ENCODE measurements around the gene MED31. TPM values are rescaled to one million over a fixed set of nuclear protein-coding genes. Genes with fewer than 3 reads are reported as not detected.

MED31 gene
- total RNA-seq, 1 donor from 2014 or later = 12.9 TPM

DNA sequence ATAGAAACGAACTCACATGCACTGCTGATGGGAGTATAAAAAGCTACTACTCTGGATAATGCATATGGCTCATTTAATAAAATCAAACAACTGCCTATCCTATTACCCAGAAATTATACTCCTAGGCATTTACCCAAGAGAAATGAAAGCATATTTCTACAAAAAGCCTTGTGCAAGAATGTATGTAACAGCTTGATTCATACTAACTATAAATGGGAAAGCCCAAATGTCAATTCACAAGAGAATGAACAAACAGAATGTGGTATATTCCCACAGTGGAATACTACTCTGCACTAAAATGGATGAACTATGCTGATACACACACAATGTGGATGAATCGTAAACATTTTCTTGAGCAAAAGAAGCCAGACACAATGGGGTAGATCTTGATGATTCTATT, 49.3 kb downstream of the MED31 start:
- H3K27ac Mint-ChIP-seq (ENCODE audit: unreplicated experiment) = no peak overlapping the region
- H3K9me3 Mint-ChIP-seq (ENCODE audit: low read depth) = no peaks in the 10 kb centered on the region
- H3K4me1 Mint-ChIP-seq (ENCODE audit: low read depth) = peaks cover 30% of the 10 kb centered on the region
- no peaks in the 10 kb centered on the region for H3K27me3 Mint-ChIP-seq (ENCODE audit: low read depth)
- TF ChIP-seq, protein P1, sequence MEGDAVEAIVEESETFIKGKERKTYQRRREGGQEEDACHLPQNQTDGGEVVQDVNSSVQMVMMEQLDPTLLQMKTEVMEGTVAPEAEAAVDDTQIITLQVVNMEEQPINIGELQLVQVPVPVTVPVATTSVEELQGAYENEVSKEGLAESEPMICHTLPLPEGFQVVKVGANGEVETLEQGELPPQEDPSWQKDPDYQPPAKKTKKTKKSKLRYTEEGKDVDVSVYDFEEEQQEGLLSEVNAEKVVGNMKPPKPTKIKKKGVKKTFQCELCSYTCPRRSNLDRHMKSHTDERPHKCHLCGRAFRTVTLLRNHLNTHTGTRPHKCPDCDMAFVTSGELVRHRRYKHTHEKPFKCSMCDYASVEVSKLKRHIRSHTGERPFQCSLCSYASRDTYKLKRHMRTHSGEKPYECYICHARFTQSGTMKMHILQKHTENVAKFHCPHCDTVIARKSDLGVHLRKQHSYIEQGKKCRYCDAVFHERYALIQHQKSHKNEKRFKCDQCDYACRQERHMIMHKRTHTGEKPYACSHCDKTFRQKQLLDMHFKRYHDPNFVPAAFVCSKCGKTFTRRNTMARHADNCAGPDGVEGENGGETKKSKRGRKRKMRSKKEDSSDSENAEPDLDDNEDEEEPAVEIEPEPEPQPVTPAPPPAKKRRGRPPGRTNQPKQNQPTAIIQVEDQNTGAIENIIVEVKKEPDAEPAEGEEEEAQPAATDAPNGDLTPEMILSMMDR (IDR thresholded peaks at IDR 0.05) = no peak
- DNase-seq (ENCODE audit: low spot score) = no peak
- no peak overlapping the region for H3K4me3 Mint-ChIP-seq (ENCODE audit: unreplicated experiment)
- peaks cover 28% of the 10 kb centered on the region for H3K36me3 Mint-ChIP-seq (ENCODE audit: low read depth)

DNA sequence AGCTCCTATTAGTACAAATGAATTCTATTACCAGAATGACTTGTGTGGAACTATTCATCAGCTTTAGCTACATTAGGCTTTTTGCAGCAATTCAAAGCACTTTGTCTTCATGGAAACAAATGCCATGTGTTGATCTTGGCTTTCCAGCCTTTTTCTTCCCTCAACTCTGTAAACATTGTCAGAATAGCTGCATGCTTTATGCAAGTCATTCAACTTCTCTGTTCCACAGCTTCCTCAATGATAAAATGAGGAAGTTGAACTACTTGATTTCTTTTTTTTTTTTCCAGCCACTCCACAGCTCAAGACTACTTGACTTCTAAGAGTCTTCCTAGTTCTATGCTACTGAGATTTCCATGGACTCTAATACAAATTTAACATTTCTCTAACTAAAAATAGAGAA, 52.0 kb downstream of the MED31 start:
- peak overlapping the region; percentile 63 for H3K27ac Mint-ChIP-seq (ENCODE audit: unreplicated experiment)
- H3K36me3 Mint-ChIP-seq (ENCODE audit: low read depth) = peaks cover 22% of the 10 kb centered on the region
- no peak overlapping the region for H3K4me3 Mint-ChIP-seq (ENCODE audit: unreplicated experiment)
- no peak for DNase-seq (ENCODE audit: low spot score)
- TF ChIP-seq, protein P1 (IDR thresholded peaks at IDR 0.05) = no peak
- no peaks in the 10 kb centered on the region for H3K27me3 Mint-ChIP-seq (ENCODE audit: low read depth)
- H3K9me3 Mint-ChIP-seq (ENCODE audit: low read depth) = no peaks in the 10 kb centered on the region
- H3K4me1 Mint-ChIP-seq (ENCODE audit: low read depth) = peaks cover 28% of the 10 kb centered on the region

DNA sequence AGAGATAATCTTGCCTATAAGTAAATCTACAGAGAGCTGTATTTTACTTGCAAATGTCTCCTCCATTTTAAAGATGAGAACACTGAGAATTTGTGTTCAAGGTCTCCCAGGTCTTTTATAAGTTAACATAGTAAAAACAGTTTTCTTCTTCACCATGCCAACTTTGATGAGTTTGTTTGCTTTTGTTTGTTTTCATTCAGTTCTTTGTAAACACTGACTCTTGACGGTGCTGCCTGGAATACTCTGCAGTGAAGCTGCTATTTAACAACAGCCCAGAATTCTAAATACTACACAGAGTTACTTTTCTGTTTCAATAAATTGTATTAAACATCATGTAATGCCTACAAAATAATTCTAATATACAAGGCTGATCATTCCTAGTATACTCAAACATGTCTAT, 53.7 kb downstream of the MED31 start:
- Mint-ChIP-seq H3K27ac (ENCODE audit: unreplicated experiment) (no peak overlapping the region), H3K36me3 (ENCODE audit: low read depth) (peaks cover 29% of the 10 kb centered on the region), H3K9me3 (ENCODE audit: low read depth) (no peaks in the 10 kb centered on the region), H3K27me3 (ENCODE audit: low read depth) (no peaks in the 10 kb centered on the region), H3K4me1 (ENCODE audit: low read depth) (peaks cover 11% of the 10 kb centered on the region), H3K4me3 (ENCODE audit: unreplicated experiment) (no peak overlapping the region)
- TF ChIP-seq, protein P1 (IDR thresholded peaks at IDR 0.05) = no peak
- no peak for DNase-seq (ENCODE audit: low spot score)

DNA sequence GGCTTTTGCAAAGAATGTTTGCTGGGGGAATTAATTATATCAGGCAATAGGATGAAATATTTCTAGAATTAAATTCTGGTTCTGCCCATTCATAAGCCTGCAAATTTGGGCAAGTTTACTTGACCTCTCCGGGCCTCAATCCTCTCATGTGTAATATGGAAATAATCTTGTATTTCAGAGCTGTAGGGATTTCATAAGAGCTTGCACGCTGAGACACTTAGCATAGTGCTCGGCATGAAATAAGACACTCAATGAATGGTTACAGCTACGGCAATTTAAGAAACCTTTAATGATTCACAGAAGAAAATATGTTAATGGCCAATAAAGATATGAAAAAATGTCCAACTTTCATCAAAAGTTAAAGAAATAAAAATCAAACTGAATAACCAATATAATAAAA, 54.5 kb downstream of the MED31 start:
- Mint-ChIP-seq H3K4me3 (ENCODE audit: unreplicated experiment) (no peak overlapping the region), H3K27ac (ENCODE audit: unreplicated experiment) (no peak overlapping the region), H3K36me3 (ENCODE audit: low read depth) (peaks cover 26% of the 10 kb centered on the region), H3K27me3 (ENCODE audit: low read depth) (no peaks in the 10 kb centered on the region), H3K9me3 (ENCODE audit: low read depth) (no peaks in the 10 kb centered on the region), H3K4me1 (ENCODE audit: low read depth) (peaks cover 16% of the 10 kb centered on the region)
- DNase-seq (ENCODE audit: low spot score) = no peak
- TF ChIP-seq, protein P1 (IDR thresholded peaks at IDR 0.05) = no peak

DNA sequence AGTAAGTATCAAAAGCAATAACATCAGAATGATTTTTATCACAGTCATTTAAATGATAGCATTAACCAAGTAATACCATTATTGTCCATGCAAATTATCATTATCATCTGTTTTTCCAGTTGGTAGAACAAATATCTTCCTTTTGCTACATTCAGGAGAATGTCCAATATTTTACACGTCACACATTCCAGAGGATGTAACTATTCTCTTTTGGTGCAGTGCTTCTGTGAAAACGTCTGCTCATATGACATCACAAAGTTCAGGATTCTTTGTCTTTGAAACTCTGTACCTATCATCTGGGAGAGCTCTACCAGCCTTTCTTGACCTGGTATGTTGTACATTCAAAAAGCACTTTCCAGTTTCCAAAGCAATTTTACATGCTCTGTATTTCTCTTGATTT, 54.9 kb downstream of the MED31 start:
- H3K27me3 Mint-ChIP-seq (ENCODE audit: low read depth) = no peaks in the 10 kb centered on the region
- no peak for DNase-seq (ENCODE audit: low spot score)
- no peak overlapping the region for H3K4me3 Mint-ChIP-seq (ENCODE audit: unreplicated experiment)
- TF ChIP-seq, protein P1 (IDR thresholded peaks at IDR 0.05) = no peak
- H3K36me3 Mint-ChIP-seq (ENCODE audit: low read depth) = peaks cover 24% of the 10 kb centered on the region
- H3K9me3 Mint-ChIP-seq (ENCODE audit: low read depth) = no peaks in the 10 kb centered on the region
- no peak overlapping the region for H3K27ac Mint-ChIP-seq (ENCODE audit: unreplicated experiment)
- H3K4me1 Mint-ChIP-seq (ENCODE audit: low read depth) = peaks cover 20% of the 10 kb centered on the region

All from chondrocyte (in vitro differentiated cells).